NCI-H1105 treated with DMSO at 0.1 percent for 48 hours (cell line): ENCODE results near the gene KLHL17.
A peak's percentile ranks its signal among the peaks of the same experiment; 100 is the strongest.
"Not testable (repeated sequence)": the region's sequence is repeated elsewhere in the genome, so short reads cannot be mapped to it uniquely, and the experiment has no call there.

Experiments
- DNase-seq: peaks from one replicate; lab custom pipeline; 2025; lab: John Stamatoyannopoulos, UW

The KLHL17 gene

GRCh38 chr1:981955-982558, 21.7 kb downstream of the KLHL17 start, which contains the start of gene PERM1:
TSS of gene PERM1 (minus strand) at chr1:982093. CDS start at chr1:981029, 1,064 bp downstream.
- no peak for DNase-seq

- DNase-seq = no peak
These were observed 22.5 kb downstream of the KLHL17 start for GRCh38 chr1:982765-983436.

GRCh38 chr1:983798-984475, 23.6 kb downstream of the KLHL17 start:
- peak; percentile 22 for DNase-seq

DNA sequence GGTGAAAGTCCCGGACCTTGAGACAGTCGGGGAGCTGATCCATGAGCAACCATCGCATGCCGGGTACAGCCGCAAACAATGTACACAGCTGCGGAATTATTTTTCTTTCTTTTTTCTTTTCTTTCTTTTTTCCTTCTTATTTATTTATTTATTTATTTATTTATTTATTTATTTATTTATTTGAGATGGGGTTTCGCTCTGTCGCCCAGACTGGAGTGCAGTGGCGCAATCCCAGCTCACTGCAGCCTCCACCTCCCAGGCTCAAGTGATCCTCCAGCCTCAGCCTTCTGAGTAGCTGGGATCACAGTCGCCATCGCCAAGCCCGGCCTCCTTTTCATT, 24.1 kb downstream of the KLHL17 start:
- no peak for DNase-seq

GRCh38 chr1:985126-985525, 24.7 kb downstream of the KLHL17 start:
- DNase-seq = no peak

DNA sequence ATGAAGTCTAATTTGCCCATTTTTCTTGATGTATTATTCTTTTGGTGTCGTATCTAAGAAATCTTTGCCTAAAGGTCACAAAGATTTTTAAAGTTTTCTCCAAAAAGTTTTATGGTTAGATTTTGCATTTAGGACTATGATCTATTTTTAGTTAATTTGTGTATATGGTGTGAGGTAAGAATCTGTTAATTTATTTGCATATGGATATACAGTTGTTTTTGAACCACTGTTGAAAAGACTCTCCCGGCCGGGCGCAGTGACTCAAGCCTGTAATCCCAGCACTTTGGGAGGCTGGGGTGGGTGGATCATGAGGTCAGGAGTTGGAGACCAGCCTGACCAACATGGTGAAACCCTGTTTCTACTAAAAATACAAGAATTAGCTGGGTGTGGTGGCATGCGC, 27.7 kb downstream of the KLHL17 start:
- DNase-seq = not testable (repeated sequence)

DNA sequence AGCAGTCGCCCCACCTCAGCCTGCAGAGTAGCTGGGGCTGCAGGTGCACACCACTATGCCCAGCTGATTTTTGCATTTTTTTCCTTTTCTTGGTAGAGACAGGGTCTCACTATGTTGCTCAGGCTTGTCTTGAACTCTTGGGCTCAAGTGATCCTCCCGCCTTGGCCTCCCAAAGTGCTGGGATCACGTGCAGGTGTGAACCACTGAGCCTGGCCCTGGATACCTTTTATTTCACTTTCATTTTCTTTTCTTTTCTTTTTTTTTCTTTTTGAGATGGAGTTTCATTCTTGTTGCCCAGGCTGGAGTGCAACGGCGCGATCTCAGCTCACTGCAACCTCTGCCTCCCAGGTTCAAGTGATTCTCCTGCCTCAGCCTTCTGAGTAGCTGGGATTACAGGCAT, 30.9 kb downstream of the KLHL17 start:
- DNase-seq = not testable (repeated sequence)

- no peak for DNase-seq
These were observed 31.5 kb downstream of the KLHL17 start for GRCh38 chr1:991895-992294.

- no peak for DNase-seq
These were observed 32.0 kb downstream of the KLHL17 start for GRCh38 chr1:992362-992761.

GRCh38 chr1:993379-993995, 33.1 kb downstream of the KLHL17 start:
- no peak for DNase-seq

- not testable (repeated sequence) for DNase-seq
These were observed 34.2 kb downstream of the KLHL17 start for GRCh38 chr1:994546-994945.

GRCh38 chr1:995665-996633, 35.6 kb downstream of the KLHL17 start:
- DNase-seq = no peak

GRCh38 chr1:996851-997712, 36.7 kb downstream of the KLHL17 start:
- no peak for DNase-seq

GRCh38 chr1:997713-997992, 37.3 kb downstream of the KLHL17 start:
- DNase-seq = no peak

- no peak for DNase-seq
These were observed 37.8 kb downstream of the KLHL17 start for GRCh38 chr1:997993-998744.

GRCh38 chr1:998745-998994, 38.3 kb downstream of the KLHL17 start:
- peak; percentile 21 for DNase-seq

GRCh38 chr1:998995-999724, 38.8 kb downstream of the KLHL17 start:
- no peak for DNase-seq

DNA sequence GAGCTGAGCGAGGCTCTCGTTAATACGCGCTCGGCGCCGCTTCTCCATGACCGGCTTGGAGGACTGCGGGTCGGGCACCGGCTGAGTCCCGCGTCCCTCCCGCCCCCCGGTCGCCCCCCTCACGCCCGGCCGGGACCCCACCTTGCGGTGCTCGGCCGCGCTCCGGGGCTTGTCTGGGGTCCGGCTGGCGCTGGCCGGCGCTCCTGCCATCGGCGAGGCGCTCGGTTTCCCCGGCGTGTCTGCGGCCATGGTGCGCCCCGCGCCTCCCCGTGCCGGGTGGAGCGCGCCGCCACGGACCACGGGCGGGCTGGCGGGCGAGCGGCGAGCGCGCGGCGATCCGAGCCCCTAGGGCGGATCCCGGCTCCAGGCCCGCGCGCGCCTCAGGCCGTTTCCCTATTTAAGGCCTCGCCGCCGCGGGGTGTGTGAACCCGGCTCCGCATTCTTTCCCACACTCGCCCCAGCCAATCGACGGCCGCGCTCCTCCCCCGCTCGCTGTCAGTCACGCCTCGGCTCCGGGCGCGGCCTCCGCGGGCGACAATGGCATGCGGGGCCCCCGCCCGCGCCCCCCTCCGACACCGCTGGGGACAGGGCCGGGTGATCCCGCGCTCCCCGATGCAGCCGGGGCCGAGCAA, 39.5 kb downstream of the KLHL17 start, which contains the start of gene HES4:
TSS of gene HES4 (minus strand) at position 373 of the 632 bp plus-strand sequence. CDS start at position 249, 124 bp downstream.
- peak; percentile 82 for DNase-seq

GRCh38 chr1:1000357-1001056, 40.1 kb downstream of the KLHL17 start:
- peak; percentile 52 for DNase-seq
